ENCODE measurements around the gene RASA3.

Gene RASA3

GRCh38 chr13:113938246-113938645 is 194.2 kb downstream of the RASA3 start:
- TF ChIP-seq CTCF (IDR thresholded peaks at IDR 0.05; ENCODE audit: low read depth, low read length, missing control alignments) = no peak
- no peak for DNase-seq (ENCODE audit: extremely low read depth, low read depth)
- no peak overlapping the region for H3K4me3 ChIP-seq (replicated peaks; ENCODE audit: low read depth, low read length)

GRCh38 chr13:113937527-113938180 is 194.8 kb downstream of the RASA3 start:
- no peak for DNase-seq (ENCODE audit: extremely low read depth, low read depth)
- TF ChIP-seq CTCF (IDR thresholded peaks at IDR 0.05; ENCODE audit: low read depth, low read length, missing control alignments) = no peak
- H3K4me3 ChIP-seq (replicated peaks; ENCODE audit: low read depth, low read length) = no peak overlapping the region

- TF ChIP-seq CTCF (IDR thresholded peaks at IDR 0.05; ENCODE audit: low read depth, low read length, missing control alignments) = no peak
- no peak overlapping the region for H3K4me3 ChIP-seq (replicated peaks; ENCODE audit: low read depth, low read length)
- no peak for DNase-seq (ENCODE audit: extremely low read depth, low read depth)
Observed at GRCh38 chr13:113937073-113937472, 195.3 kb downstream of the RASA3 start.

GRCh38 chr13:113936166-113936965 is 196.1 kb downstream of the RASA3 start:
- DNase-seq (ENCODE audit: extremely low read depth, low read depth) = no peak
- no peak for TF ChIP-seq CTCF (IDR thresholded peaks at IDR 0.05; ENCODE audit: low read depth, low read length, missing control alignments)

GRCh38 chr13:113935001-113935844 is 197.2 kb downstream of the RASA3 start:
- H3K4me3 ChIP-seq (replicated peaks; ENCODE audit: low read depth, low read length) = no peak overlapping the region
- DNase-seq (ENCODE audit: extremely low read depth, low read depth) = no peak
- TF ChIP-seq CTCF (IDR thresholded peaks at IDR 0.05; ENCODE audit: low read depth, low read length, missing control alignments) = no peak

More at GRCh38 chr13:113936166-113936965, 196.1 kb downstream of the RASA3 start:
- no peak overlapping the region for H3K4me3 ChIP-seq (replicated peaks; ENCODE audit: low read depth, low read length)

- H3K4me3 ChIP-seq (replicated peaks; ENCODE audit: low read depth, low read length) = no peak overlapping the region
- no peak for DNase-seq (ENCODE audit: extremely low read depth, low read depth)
- TF ChIP-seq CTCF (IDR thresholded peaks at IDR 0.05; ENCODE audit: low read depth, low read length, missing control alignments) = no peak
Observed at GRCh38 chr13:113934576-113934975, 197.8 kb downstream of the RASA3 start.
